ENCODE results near the gene MGAT3.
"Not testable (repeated sequence)": the region's sequence is repeated elsewhere in the genome, so short reads cannot be mapped to it uniquely, and the experiment has no call there.

Gene MGAT3

DNA sequence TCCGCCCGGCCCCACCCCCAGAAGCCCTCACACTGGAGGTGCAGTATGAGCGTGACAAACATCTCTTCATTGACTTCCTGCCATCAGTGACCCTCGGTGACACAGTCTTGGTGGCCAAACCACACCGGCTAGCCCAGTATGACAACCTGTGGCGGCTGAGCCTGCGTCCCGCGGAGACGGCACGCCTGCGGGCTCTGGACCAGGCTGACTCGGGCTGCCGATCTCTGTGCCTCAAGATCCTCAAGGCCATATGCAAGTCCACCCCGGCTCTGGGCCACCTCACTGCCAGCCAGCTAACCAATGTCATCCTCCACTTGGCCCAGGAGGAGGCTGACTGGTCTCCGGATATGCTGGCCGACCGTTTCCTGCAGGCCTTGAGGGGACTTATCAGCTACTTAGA is 57.0 kb downstream of the MGAT3 start:
- no peak for DNase-seq (ENCODE audit: low read depth in 3 of 3)

DNA sequence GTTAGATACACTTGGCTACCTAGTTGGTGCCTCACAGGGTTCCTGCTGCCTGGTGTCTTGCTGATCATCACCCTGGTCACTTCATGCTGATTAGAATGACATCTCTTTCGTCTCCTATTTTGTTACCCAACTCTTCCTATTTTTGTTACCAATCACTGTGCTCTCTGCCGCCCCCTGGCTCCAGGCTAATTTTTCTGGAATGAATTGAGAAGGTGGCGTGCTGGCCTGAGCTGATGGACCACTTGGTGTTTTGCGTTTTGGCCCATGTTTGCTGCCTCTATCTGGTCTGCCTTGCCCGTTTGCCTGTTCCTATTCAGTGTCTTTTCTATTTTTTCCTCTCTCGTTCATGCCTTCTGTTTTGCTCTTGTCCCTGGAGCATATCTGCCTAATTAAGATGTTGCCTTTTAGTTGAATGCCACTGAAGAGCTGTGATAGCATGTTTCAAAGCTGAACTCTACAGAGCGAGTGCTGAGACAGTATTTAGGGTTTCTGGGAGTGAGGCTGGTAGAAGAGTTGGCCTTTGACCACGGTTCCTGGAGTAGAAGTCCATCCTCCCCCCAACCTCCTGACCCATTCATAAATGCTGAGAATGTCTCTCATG is 57.7 kb downstream of the MGAT3 start:
- no peak for DNase-seq (ENCODE audit: low read depth in 3 of 3)

DNA sequence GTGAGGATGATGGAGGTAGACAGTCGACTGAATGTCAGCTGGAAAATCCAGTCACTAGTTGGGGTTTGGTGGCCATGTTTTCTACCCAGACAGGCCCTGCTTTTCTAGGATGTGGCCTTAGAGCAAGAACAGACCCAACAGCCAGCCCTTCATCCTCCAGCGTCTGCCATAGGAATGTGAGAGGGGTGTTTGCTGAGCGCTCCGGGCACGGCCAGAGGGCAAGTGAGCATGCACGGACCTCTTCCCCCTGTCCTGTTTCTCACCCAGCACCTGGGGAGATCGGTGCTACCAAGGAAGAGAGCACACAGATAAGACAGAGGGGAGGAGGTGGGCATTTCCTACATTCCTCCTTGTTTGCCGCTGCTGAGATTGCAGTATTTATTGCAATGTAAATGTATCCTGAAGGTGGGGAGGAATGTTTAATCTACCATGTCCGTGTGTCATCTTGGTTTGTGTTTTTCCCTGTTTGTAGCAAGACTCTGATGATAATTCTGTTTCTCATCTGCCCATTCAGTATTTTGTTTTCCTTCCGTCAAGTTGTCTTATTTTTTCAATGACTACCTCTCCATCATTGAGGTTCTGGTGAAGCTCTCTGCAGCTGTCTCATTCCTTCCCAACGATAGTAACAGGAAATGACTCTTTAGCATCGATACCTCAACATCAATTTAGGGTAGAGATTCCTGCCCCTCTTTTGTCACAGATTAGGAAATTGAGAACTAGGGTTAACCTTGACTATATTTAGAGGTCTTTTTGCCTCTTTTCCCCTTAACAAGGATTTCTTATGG is 58.6 kb downstream of the MGAT3 start:
- no peak for DNase-seq (ENCODE audit: low read depth in 3 of 3)

DNA sequence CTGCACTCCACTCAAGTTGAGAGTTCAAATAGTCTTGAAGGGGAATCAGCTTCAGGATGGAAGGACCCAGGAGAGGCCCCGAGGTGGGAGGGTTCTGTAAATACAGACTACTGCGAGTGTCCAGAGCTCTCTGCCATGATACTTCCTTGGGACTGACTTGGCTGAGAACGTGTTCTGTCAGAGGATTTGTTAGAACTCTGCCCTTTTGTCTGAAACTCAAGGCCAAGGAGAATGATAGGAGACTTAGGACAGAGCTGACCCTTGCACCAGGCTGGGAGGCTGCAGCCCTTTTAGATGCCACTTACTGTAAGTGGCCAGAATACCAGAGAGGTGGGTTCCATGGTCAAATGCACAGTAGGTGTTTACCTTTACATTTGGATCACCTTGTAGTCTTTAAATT is 60.7 kb downstream of the MGAT3 start:
- DNase-seq (ENCODE audit: low read depth in 3 of 3), result no peak

DNA sequence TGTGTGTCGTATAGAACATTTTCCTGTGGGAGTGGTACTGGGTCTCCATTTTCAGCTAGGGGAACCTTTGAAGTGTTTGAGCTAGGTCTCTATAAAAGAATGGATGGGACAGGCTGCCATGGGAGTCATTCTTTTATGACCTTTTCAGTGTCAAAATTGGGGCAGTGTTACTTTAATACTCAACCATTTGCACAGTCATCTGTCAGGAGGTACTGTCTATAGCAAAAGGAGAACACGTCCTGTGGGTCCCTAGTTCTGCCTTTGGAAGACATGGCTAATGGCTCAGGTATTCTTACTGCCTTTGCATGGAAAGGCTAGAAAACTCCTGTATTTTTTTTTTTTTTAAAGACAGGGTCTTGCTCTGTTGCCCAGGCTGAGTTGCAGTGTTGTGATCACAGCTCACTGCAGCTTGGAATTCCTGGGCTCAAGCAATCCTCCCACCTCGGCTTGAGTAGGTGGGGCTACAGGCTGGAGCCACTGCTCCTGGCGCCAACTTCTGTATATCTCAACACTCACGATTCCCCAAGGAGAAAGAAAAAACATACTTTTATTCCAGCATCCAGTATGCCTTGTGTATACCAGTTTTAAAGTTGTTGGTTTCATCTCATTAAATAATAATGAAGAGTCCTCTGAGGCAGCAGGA is 61.5 kb downstream of the MGAT3 start:
- no peak for DNase-seq (ENCODE audit: low read depth in 3 of 3)

DNA sequence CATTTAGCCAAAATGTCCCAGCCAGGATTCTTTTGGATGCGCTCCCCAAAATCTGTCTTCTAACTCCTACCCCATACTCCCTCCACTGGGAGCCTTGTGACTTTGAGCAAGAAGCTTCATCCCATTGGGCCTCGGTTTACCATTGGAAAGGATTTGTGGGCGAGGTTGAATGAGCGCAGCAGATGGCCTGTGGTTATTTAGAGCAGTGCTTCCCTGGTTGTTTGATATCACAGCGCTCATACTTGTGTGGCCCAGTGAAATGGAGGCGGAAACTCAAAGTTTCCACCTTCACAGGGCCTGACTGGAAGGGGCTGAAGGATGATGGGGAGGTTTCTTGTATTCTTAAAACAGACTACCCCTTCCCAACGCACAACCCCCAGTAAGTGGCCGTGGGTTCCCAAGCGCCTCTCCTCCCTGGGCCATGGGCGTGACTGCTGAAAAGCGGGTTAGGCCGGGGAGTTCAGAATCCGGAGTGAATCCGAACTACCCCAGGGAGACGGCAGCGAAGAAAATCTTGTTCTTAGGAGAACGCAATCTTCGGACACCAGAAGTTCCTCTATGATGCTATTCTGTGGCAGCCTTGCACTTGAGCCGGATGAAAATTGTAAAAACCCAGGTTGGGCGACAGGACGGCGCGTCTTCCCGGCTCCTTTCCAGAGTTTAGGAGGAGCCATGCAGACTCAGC is 62.3 kb downstream of the MGAT3 start:
- DNase-seq (ENCODE audit: low read depth in 3 of 3), result no peak

DNA sequence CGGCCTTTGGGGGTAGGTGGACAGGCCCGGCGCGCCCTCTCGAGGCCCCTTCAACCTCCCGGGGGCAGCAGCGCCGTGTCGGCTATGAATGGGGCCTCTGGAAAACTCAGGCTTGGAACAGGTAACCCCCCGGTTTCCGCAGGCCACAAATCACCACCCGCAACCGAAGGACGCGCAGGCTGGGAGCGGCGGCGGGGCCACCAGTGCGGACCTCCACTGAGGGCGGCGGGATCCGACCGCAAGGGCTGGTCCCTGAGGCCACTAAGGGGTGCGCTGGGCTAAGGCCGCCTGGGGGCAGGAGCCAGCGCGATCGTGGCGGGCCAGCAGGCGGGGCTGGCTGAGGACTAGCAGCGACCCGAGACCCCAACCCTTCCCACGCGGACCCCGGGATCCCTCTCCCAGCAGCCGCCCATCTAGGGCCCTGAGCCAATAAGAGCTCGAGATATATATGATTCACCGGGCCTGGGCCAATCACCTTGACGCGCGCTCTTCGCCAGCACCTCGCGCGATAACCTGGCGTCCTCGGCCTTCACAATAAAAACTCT is 62.9 kb downstream of the MGAT3 start:
- DNase-seq (ENCODE audit: low read depth in 3 of 3), result peak in 2 of 3 experiments; percentile 85 to 93

DNA sequence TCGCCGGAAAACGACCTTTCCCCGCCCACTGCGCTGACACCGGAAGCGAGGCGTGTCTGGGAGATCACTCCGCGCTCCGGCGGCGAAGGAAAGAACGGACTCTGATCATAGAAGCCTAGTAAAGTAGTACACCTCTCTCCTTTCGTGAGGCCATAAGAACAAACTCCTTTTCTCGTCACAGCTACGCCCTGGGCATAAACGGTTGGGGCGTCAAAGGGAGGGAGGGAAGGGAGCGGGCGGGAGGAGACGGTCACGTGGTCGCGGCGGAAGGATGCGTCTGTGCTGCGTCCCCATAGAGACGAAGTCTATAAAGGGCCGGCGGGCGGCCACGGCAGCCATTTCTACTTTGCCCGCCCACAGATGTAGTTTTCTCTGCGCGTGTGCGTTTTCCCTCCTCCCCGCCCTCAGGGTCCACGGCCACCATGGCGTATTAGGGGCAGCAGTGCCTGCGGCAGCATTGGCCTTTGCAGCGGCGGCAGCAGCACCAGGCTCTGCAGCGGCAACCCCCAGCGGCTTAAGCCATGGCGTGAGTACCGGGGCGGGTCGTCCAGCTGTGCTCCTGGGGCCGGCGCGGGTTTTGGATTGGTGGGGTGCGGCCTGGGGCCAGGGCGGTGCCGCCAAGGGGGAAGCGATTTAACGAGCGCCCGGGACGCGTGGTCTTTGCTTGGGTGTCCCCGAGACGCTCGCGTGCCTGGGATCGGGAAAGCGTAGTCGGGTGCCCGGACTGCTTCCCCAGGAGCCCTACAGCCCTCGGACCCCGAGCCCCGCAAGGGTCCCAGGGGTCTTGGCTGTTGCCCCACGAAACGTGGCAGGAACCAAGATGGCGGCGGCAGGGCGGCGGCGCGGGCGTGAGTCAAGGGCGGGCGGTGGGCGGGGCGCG is 63.7 kb downstream of the MGAT3 start, which contains the start of gene ATF4:
TSS of gene ATF4 (plus strand) at position 337 of the 880 bp plus-strand sequence. CDS start 884 bp downstream, outside the sequence.
- DNase-seq (ENCODE audit: low read depth in 3 of 3), result peak in 2 of 3 experiments; percentile 88 to 94

DNA sequence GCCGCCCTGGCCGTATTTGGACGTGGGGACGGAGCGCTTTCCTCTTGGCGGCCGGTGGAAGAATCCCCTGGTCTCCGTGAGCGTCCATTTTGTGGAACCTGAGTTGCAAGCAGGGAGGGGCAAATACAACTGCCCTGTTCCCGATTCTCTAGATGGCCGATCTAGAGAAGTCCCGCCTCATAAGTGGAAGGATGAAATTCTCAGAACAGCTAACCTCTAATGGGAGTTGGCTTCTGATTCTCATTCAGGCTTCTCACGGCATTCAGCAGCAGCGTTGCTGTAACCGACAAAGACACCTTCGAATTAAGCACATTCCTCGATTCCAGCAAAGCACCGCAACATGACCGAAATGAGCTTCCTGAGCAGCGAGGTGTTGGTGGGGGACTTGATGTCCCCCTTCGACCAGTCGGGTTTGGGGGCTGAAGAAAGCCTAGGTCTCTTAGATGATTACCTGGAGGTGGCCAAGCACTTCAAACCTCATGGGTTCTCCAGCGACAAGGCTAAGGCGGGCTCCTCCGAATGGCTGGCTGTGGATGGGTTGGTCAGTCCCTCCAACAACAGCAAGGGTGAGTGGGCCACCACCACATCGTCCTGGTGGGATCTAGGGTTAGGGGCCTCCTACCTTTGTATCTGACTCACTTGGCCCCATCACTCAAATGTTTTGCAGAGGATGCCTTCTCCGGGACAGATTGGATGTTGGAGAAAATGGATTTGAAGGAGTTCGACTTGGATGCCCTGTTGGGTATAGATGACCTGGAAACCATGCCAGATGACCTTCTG is 64.5 kb downstream of the MGAT3 start:
- DNase-seq (ENCODE audit: low read depth in 3 of 3), result not testable (repeated sequence)

DNA sequence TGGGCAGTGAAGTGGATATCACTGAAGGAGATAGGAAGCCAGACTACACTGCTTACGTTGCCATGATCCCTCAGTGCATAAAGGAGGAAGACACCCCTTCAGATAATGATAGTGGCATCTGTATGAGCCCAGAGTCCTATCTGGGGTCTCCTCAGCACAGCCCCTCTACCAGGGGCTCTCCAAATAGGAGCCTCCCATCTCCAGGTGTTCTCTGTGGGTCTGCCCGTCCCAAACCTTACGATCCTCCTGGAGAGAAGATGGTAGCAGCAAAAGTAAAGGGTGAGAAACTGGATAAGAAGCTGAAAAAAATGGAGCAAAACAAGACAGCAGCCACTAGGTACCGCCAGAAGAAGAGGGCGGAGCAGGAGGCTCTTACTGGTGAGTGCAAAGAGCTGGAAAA is 65.3 kb downstream of the MGAT3 start:
- DNase-seq (ENCODE audit: low read depth in 3 of 3), result not testable (repeated sequence)

DNA sequence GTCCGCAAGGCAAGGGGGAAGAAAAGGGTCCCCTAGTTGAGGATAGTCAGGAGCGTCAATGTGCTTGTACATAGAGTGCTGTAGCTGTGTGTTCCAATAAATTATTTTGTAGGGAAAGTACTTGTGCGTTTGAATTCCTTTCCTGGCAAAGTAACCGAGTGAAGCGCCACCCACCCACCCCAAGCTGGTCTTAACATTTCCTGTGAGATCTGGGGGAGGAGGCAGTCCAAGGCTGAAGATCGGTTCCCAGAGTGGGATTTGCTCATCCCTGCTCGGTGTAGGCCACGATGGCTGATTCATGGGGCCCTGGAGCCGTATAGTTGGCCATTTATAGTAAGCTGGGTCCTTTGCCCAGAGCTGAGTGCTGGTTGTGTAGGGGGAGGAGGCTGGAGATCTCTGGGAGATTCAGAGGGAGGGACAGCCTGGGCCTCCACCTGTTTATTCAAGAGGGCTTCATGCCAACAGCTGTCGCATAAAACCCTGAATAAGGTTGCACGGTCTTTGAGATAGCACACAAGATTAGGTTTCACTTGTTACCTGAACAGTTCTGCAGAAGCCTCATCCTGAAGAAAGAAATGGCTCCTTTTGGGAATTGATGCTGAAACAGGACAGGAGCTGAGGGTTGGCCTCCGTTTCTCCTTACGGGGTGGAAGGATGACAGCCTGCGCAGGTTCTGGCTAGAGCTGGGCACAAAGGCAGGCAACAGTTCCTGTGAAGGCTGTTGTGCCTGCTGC is 65.9 kb downstream of the MGAT3 start:
- DNase-seq (ENCODE audit: low read depth in 3 of 3), result no peak

DNA sequence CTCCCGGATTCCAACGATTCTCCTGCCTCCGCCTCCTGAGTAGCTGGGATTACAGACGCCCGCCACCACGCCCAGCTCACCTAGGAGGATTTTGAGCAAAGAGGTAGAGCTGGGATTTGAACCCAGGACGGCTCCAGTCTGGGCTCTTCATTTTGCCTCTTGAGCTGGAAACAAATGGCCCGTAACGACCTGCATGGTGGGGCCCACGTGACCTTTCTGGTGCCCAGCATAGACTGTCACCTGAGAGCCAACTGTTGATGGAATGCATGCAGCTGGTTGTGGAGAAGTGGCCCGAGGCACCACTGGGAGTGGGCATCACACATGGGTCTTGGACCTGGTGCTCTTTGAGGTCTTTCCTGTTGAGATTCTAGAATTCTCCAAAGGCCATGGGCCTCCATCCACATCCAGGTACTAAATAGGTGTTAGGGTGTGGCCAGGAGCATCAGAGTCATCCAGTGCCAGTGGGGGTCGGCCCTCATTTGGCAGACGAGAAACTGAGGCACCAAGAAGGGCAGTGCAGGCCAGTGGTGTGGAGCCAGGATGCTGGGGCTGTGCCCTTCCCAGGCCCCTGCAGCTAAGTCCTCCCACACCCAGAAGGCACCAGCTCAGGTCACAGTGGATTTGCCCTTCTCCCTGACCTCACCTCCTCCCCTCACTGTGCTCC is 67.4 kb downstream of the MGAT3 start:
- no peak for DNase-seq (ENCODE audit: low read depth in 3 of 3)

DNA sequence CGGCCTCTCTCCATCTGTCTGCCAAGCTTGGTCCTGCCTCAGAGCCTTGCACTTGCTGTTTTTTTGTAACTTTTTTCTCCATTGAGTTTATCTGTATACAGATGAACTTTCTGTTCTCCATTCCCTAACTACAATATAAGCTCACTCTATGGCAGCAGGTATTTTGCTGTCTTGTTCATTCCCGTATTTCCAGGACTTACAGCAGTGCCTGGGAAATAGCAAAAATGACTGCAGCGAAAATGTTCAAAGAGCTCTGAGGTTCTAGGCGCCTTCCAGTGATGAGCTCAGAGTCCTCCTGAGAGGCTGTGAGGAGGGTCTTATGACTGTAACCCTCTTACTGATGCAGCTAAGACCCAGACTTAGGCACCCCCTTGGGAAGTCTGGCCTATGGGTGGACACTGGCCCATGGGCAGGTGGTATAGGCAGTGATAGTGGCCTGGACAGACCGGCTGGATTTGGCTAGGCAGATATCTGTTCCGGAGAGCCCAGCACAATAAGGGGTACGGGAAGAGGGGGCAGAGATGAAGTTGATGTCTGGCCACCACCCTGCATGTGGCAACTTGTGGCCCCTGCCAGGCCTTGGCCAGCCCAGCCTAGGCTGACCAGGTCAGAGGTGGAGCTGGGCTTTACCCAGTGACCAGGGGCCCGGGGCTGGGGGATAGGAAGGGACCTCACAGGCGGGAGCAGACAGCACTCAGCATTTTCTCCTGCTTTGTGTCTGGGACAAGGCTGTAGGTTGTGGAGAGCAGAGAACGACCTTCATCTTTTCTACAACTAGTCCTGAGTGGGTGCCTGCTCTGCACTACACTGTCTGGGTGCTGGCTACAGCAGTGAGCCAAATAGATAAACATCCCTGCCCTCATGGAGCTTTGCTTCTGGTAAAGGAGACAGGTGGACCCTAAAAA is 68.2 kb downstream of the MGAT3 start:
- no peak for DNase-seq (ENCODE audit: low read depth in 3 of 3)

DNA sequence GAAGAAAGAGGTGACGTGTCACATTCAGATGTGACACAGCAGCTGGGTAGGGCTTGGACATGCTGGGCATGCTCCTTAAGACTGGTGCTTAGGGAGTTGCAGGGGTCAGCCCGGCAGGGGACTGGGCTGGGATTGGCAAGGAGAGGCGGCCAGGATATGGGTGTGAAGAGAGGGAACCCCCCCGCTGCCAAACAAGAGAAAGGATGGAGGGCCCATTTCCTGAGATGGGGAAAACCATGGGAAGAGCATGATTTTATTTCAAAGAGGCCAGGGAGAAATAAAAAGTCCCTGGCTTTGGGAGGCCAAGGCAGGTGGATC is 68.8 kb downstream of the MGAT3 start:
- DNase-seq (ENCODE audit: low read depth in 3 of 3), result no peak

DNA sequence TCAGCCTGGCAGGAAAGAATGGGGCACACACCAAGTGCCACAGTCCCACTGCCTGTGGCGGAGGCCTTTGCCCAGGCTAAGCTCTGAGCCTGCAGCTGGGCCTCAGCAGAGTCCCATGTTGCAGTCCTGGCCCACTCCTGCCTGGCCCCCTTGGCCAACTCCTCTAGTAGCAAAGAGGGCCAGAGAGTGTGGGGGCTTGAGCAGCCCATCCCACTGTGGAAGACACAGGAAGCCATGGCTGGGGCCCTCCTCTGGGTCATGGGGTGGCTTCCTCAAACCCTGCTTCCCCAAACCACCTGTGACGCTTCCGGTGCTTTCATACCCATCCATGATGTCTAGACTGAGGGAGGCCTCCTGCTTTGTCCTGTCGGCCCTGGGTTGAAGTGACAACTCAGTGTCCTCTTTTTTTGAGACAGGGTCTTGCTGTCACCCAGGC is 69.9 kb downstream of the MGAT3 start:
- no peak for DNase-seq (ENCODE audit: low read depth in 3 of 3)

DNA sequence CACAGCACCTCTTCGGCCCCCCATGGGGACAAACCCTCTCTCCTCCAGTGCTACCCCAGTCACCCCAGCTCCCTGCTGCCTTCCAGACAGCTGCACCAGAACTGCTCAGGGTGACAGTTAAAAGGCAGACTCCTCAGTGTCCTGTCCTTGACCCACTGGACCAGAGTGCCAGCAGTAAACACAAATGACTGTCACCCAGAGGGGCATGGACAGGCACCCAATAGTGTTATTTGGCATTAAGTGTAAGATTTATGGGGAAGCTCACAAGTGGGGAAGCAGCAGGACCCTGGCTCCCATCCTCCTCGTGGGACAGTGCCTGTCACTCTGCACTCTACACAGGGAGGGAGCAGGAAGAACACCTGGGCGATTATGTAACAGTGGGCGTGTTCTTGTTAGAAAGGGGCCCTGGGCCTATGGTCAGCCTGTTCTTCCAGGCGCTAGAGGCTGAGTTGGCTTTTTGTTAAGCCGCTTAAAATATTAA is 70.7 kb downstream of the MGAT3 start:
- no peak for DNase-seq (ENCODE audit: low read depth in 3 of 3)

DNA sequence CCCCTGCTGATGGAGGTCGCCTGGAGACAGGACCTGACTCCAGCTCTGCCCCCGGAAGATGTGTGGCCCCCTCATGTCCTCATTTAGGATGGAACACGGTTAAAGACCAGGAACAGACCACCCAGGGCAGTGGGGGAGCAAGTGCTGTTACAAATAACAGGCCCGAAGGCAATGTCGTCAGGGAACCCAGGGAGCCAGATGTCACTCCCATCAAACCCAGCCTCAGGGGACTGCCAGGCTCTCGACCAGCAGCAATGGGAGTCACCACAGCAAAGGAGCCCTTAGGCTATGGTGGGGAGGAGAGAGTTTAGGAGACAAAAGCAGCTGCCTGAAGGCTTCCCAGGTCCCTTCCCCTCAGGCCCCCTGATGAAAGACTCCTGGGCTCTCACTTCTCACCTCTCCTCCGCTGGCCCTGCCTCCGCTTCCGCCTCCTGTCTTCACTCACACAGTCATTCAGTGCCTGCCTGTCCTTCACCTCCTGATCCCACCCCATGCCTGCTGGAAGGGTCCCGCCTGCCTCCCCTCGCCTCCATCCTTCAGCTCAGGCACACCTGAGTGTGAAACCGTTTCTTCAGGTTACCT is 71.4 kb downstream of the MGAT3 start:
- DNase-seq (ENCODE audit: low read depth in 3 of 3), result no peak

Data from stimulated activated CD4-positive, alpha-beta T cell treated with anti-CD3 and anti-CD28 coated beads, TNF-alpha, amount 100 ng/mL, for 4 hours (primary cell).